HG02943 (cell line): Measurements from ENCODE around the gene KLHL29.

Experiments
- ATAC-seq: cut with Tn5 transposase; IDR thresholded peaks from one replicate; pipeline ENCODE4 v1.9.1; 2021; ENCODE audit warnings: mild to moderate bottlenecking, low read depth, moderate library complexity; ENCODE audit not compliant: unreplicated experiment

The KLHL29 gene

GRCh38 chr2:23366720-23367119 lies 18.3 kb upstream of the KLHL29 start:
- no peak for ATAC-seq

GRCh38 chr2:23367760-23368159 lies 17.2 kb upstream of the KLHL29 start:
- no peak for ATAC-seq

- no peak for ATAC-seq
Observed at GRCh38 chr2:23373666-23374065, 11.3 kb upstream of the KLHL29 start.

GRCh38 chr2:23375448-23375847 lies 9.5 kb upstream of the KLHL29 start:
- no peak for ATAC-seq

GRCh38 chr2:23376075-23376474 lies 8.9 kb upstream of the KLHL29 start:
- no peak for ATAC-seq

- ATAC-seq: no peak
Observed at GRCh38 chr2:23376972-23377371, 8.0 kb upstream of the KLHL29 start.

GRCh38 chr2:23377771-23378170 lies 7.2 kb upstream of the KLHL29 start:
- ATAC-seq: no peak

- no peak for ATAC-seq
Observed at GRCh38 chr2:23378496-23378895, 6.5 kb upstream of the KLHL29 start.

- ATAC-seq: peak; percentile 51
Observed at GRCh38 chr2:23379220-23379695, 5.7 kb upstream of the KLHL29 start.

GRCh38 chr2:23380562-23381065 lies 4.4 kb upstream of the KLHL29 start:
- peak; percentile 40 for ATAC-seq

GRCh38 chr2:23381084-23381483 lies 3.9 kb upstream of the KLHL29 start:
- no peak for ATAC-seq

GRCh38 chr2:23381485-23381884 lies 3.5 kb upstream of the KLHL29 start:
- no peak for ATAC-seq

GRCh38 chr2:23383100-23383499 lies 1.9 kb upstream of the KLHL29 start:
- no peak for ATAC-seq

GRCh38 chr2:23385351-23385747 lies 370 bp downstream of the KLHL29 start:
- peak; percentile 30 for ATAC-seq

- ATAC-seq: peak; percentile 19
Observed at GRCh38 chr2:23385748-23386338, 864 bp downstream of the KLHL29 start.

GRCh38 chr2:23386339-23387220 lies 1.6 kb downstream of the KLHL29 start:
- ATAC-seq: no peak

GRCh38 chr2:23387221-23387550 lies 2.2 kb downstream of the KLHL29 start:
- ATAC-seq: no peak

- ATAC-seq: no peak
Observed at GRCh38 chr2:23387845-23388244, 2.9 kb downstream of the KLHL29 start.

- ATAC-seq: no peak
Observed at GRCh38 chr2:23388294-23388693, 3.3 kb downstream of the KLHL29 start.

GRCh38 chr2:23388756-23389514 lies 4.0 kb downstream of the KLHL29 start:
- ATAC-seq: no peak

- no peak for ATAC-seq
Observed at GRCh38 chr2:23390152-23390551, 5.2 kb downstream of the KLHL29 start.
